C4-2B (cell line): ENCODE data around the gene GMPR.

Source experiments
- H3K27ac ChIP-seq: fragments of 450-650 bp; 2 replicates; pipeline ENCODE4 v1.5.1; 2017
- CTCF ChIP-seq: fragments of 450-650 bp; conservative IDR thresholded peaks from 2 replicates; pipeline ENCODE4 v1.5.1; 2017; ENCODE audit warnings: mild to moderate bottlenecking
- ZFX ChIP-seq: fragments of 450-650 bp; IDR thresholded peaks from 2 replicates; pipeline ENCODE4 v1.6.1; 2017

GMPR gene

GRCh38 chr6:16322666-16323312 lies 84.4 kb downstream of the GMPR start:
- TF ChIP-seq CTCF, result no peak
- TF ChIP-seq ZFX, result no peak

GRCh38 chr6:16324184-16324583 lies 85.8 kb downstream of the GMPR start:
- TF ChIP-seq CTCF (no peak), ZFX (no peak)
- no peak overlapping the region for H3K27ac ChIP-seq

More at GRCh38 chr6:16322666-16323312, 84.4 kb downstream of the GMPR start:
- H3K27ac ChIP-seq, result no peak overlapping the region

GRCh38 chr6:16324606-16325225 lies 86.3 kb downstream of the GMPR start:
- TF ChIP-seq CTCF (no peak), ZFX (no peak)
- no peak overlapping the region for H3K27ac ChIP-seq

GRCh38 chr6:16326531-16326930 lies 88.1 kb downstream of the GMPR start:
- TF ChIP-seq ZFX (no peak), CTCF (no peak)
- no peak overlapping the region for H3K27ac ChIP-seq

- H3K27ac ChIP-seq, result no peak overlapping the region
- TF ChIP-seq ZFX (no peak), CTCF (no peak)
These were observed 88.8 kb downstream of the GMPR start for GRCh38 chr6:16326971-16327776.

- H3K27ac ChIP-seq, result no peak overlapping the region
- TF ChIP-seq ZFX, result no peak
- no peak for TF ChIP-seq CTCF
These were observed 89.5 kb downstream of the GMPR start for GRCh38 chr6:16327777-16328325.

- TF ChIP-seq ZFX, result no peak
- TF ChIP-seq CTCF, result no peak
- no peak overlapping the region for H3K27ac ChIP-seq
These were observed 90.8 kb downstream of the GMPR start for GRCh38 chr6:16329233-16329632.
